GM23248 (cell line): ENCODE measurements around the gene ZSCAN2.

ENCODE experiments used
- EZH2 ChIP-seq: fragments of 200-600 bp; sonication (generic); IDR thresholded peaks from 2 replicates; pipeline ENCODE4 v1.6.1; 2018; ENCODE audit warnings: antibody characterized with exemption, mild to moderate bottlenecking; ENCODE audit not compliant: insufficient read depth, poor library complexity, severe bottlenecking
- EZH2phosphoT487 ChIP-seq: fragments of 200-600 bp; sonication (generic); IDR thresholded peaks from 2 replicates; pipeline ENCODE4 v1.6.1; 2018; ENCODE audit warnings: antibody characterized with exemption, moderate library complexity, mild to moderate bottlenecking, low read depth; ENCODE audit not compliant: insufficient read depth

GRCh38 chr15:84656972-84657371, 56.2 kb downstream of the ZSCAN2 start:
- TF ChIP-seq EZH2phosphoT487 (no peak), EZH2 (no peak)
